K562 (cell line): ENCODE data around the gene PDIA5. TPM values are rescaled to one million over a fixed set of nuclear protein-coding genes. Genes with fewer than 3 reads are reported as not detected.

ENCODE experiments used
- AFF4 ChIP-seq: sonication (generic); formaldehyde crosslinking; IDR thresholded peaks from 2 replicates; pipeline ENCODE4 v1.8.0; 2023; ENCODE audit warnings: mild to moderate bottlenecking, missing genetic modification reagents
- ATF1 ChIP-seq, 2 experiments: fragments of 450-650 bp in 1 of 2; IDR thresholded peaks; 2 replicates each; pipeline ENCODE4 v1.6.1; 2016; ENCODE audit warnings: missing compliant biosample characterization in 1 of 2, missing genetic modification characterization in 1 of 2
- CCNT2 ChIP-seq: IDR thresholded peaks from 2 replicates; pipeline ENCODE4 v1.6.1; 2011; ENCODE audit warnings: borderline replicate concordance, low read depth, mild to moderate bottlenecking, moderate library complexity, mixed read lengths, low read length; ENCODE audit not compliant: insufficient read length; ENCODE audit errors: extremely low read depth
- CREM ChIP-seq: IDR thresholded peaks from 2 replicates; pipeline ENCODE4 v1.6.1; 2014; ENCODE audit warnings: antibody characterized with exemption, low read depth
- ETS2 ChIP-seq: IDR thresholded peaks from 2 replicates; pipeline ENCODE4 v1.6.1; 2016; ENCODE audit warnings: borderline replicate concordance, missing genetic modification characterization, mild to moderate bottlenecking, moderate library complexity, missing compliant biosample characterization; ENCODE audit not compliant: poor library complexity, severe bottlenecking
- MAX ChIP-seq: sonication (generic); formaldehyde crosslinking; IDR thresholded peaks from 2 replicates; pipeline ENCODE4 v1.9.0; 2022; ENCODE audit warnings: mild to moderate bottlenecking, missing genetic modification reagents
- MXI1 ChIP-seq: IDR thresholded peaks from 2 replicates; pipeline ENCODE4 v1.6.1; 2011; ENCODE audit warnings: low read depth, mild to moderate bottlenecking, improper control_type of control experiment, low read length
- NCOA2 ChIP-seq, 2 experiments: fragments of 450-650 bp; IDR thresholded peaks; 2 replicates each; pipeline ENCODE4 v1.6.1; 2018; ENCODE audit warnings: mild to moderate bottlenecking in 2 of 2, moderate library complexity in 1 of 2; ENCODE audit not compliant: partially characterized antibody in 2 of 2
- NFIC ChIP-seq: fragments of 450-650 bp; IDR thresholded peaks from 2 replicates; pipeline ENCODE4 v1.6.1; 2017; ENCODE audit warnings: mild to moderate bottlenecking, inconsistent platforms
- PTRF ChIP-seq: fragments of 450-650 bp; IDR thresholded peaks from 2 replicates; pipeline ENCODE4 v1.6.1; 2016; ENCODE audit warnings: mild to moderate bottlenecking, missing genetic modification characterization, missing compliant biosample characterization
- RCOR1 ChIP-seq, 2 experiments: IDR thresholded peaks; 2 replicates each; pipeline ENCODE4 v1.6.1; 2012; ENCODE audit warnings: low read depth in 2 of 2, low read length in 2 of 2, borderline replicate concordance in 1 of 2, improper control_type of control experiment in 1 of 2
- SETDB1 ChIP-seq: IDR thresholded peaks from one replicate; pipeline ENCODE4 v1.6.1; 2012; ENCODE audit warnings: low read length, control low read depth, inconsistent platforms
- SIN3B ChIP-seq: fragments of 450-650 bp; IDR thresholded peaks from 2 replicates; pipeline ENCODE4 v1.6.1; 2017; ENCODE audit warnings: low read depth, mild to moderate bottlenecking, moderate library complexity
- STAT5B ChIP-seq: fragments of 250-450 bp; sonication (Bioruptor Pico); IDR thresholded peaks from 2 replicates; pipeline ENCODE4 v1.8.0; 2021; ENCODE audit warnings: mild to moderate bottlenecking, inconsistent platforms
- TAF1 ChIP-seq: IDR thresholded peaks from 2 replicates; pipeline ENCODE4 v1.6.1; 2011; ENCODE audit warnings: mild to moderate bottlenecking, low read length, moderate library complexity; ENCODE audit not compliant: insufficient read depth, control insufficient read depth, severe bottlenecking; ENCODE audit errors: extremely low read depth
- TCF15 ChIP-seq: fragments of 250-450 bp; sonication (Bioruptor Pico); IDR thresholded peaks from 2 replicates; pipeline ENCODE4 v1.8.0; 2022; ENCODE audit warnings: moderate library complexity, mild to moderate bottlenecking, inconsistent platforms
- TFAP4 ChIP-seq: sonication (generic); formaldehyde crosslinking; IDR thresholded peaks from 2 replicates; pipeline ENCODE4 v1.8.0; 2022; ENCODE audit warnings: missing genetic modification reagents, mild to moderate bottlenecking, moderate library complexity, borderline replicate concordance
- USF2 ChIP-seq: sonication (generic); formaldehyde crosslinking; IDR thresholded peaks from 2 replicates; pipeline ENCODE4 v1.5.0; 2020; ENCODE audit warnings: missing genetic modification reagents
- ZBTB8A ChIP-seq: fragments of 450-650 bp; IDR thresholded peaks from 2 replicates; pipeline ENCODE4 v1.6.1; 2018; ENCODE audit warnings: mild to moderate bottlenecking, moderate library complexity; ENCODE audit not compliant: partially characterized antibody
- ZNF445 ChIP-seq: fragments of 250-450 bp; sonication (Bioruptor Pico); IDR thresholded peaks from 2 replicates; pipeline ENCODE4 v1.4.0; 2020; ENCODE audit warnings: low read depth, mild to moderate bottlenecking, moderate library complexity
- ZNF75A ChIP-seq: fragments of 450-650 bp; formaldehyde crosslinking; IDR thresholded peaks from 2 replicates; pipeline ENCODE4 v1.4.0; 2020; ENCODE audit warnings: mild to moderate bottlenecking
- polyA plus RNA-seq, 8 experiments: library from polyadenylated mRNA; depleted of rRNA in 4 of 8; stranded (reverse) in 5 of 8; unstranded in 3 of 8; fragments of >200 nt; fragmentation: Nextera tagmentation in 2 of 8; fragmentation: Illumina TruSeq in 1 of 8; extraction: Ambion mirVana in 2 of 8; extraction: Trizol in 1 of 8; gene quantifications; 2 replicates each; pipeline versions ENCODE4 v1.2.1 to v1.2.3, GENCODE V29; 2011 to 2014; ENCODE audit warnings: inconsistent platforms in 1 of 8, missing spikeins in 1 of 8
- total RNA-seq, 7 experiments: library from RNA; depleted of rRNA in 6 of 7; stranded (reverse); fragments of >200 nt in 6 of 7; fragmentation: Illumina TruSeq in 2 of 7; extraction: Trizol in 2 of 7; gene quantifications; 2 replicates each; pipeline versions ENCODE4 v1.2.1 to v1.2.3, GENCODE V29; 2011 to 2021; ENCODE audit warnings: low replicate concordance in 1 of 7

PDIA5 gene
- total and polyA plus RNA-seq, 9 of the 15 experiments (the other 6 are each of a cell fraction or from before 2014, with no cell fraction given): 3.4 to 31.8 (median 19.6) TPM

GRCh38 chr3:123066896-123067688 is at the start of gene PDIA5 (continued):
- peak; percentile 29 for TF ChIP-seq CCNT2
- TF ChIP-seq USF2: peak; percentile 71
- TF ChIP-seq ZNF445: no peak
- TF ChIP-seq SIN3B: no peak
- TF ChIP-seq ATF1 (CRISPR knock-in tag; IDR thresholded peaks at IDR 0.05): no peak
- TF ChIP-seq ATF1 (tag; IDR thresholded peaks at IDR 0.05): peak; percentile 55; the same call in 1 of the 2 replicates
- no peak for TF ChIP-seq STAT5B
- 0 out of 2 replicates have a peak, but pooled peaks have one; percentile 47 for TF ChIP-seq AFF4 (CRISPR knock-in tag)
- peak; percentile 99 for TF ChIP-seq TFAP4 (CRISPR knock-in tag)
- no peak for TF ChIP-seq RCOR1 (IDR thresholded peaks at IDR 0.05; ENCODE audit: borderline replicate concordance in 1 of 2, low read depth in 2 of 2, low read length in 2 of 2)
- no peak for TF ChIP-seq SETDB1
- no peak for TF ChIP-seq ZBTB8A
- TF ChIP-seq PTRF (tag): no peak
- TF ChIP-seq TCF15 (CRISPR knock-in tag): no peak
- TF ChIP-seq ZNF75A (CRISPR knock-in tag): no peak
- TF ChIP-seq ETS2 (tag): no peak
- peak; percentile 96 for TF ChIP-seq MAX
- TF ChIP-seq TAF1: peak; percentile 34
- TF ChIP-seq MXI1: peak; percentile 90
- peak; percentile 74 for TF ChIP-seq CREM
- TF ChIP-seq NFIC: no peak
- no peak for TF ChIP-seq NCOA2 (IDR thresholded peaks at IDR 0.05; ENCODE audit: partially characterized antibody in 2 of 2)
